ENCODE results near the gene LRRC74A. TPM values are rescaled to one million over a fixed set of nuclear protein-coding genes. Genes with fewer than 3 reads are reported as not detected.

The LRRC74A gene
- total and polyA plus RNA-seq, 4 experiments from 2014 or later: not detected

GRCh38 chr14:76784881-76785280, 41.3 kb upstream of the LRRC74A start:
- peak; percentile 20 to 68 (median 58) for DNase-seq
- no peaks in the 10 kb centered on the region for H3K27me3 Mint-ChIP-seq
- H3K4me1 Mint-ChIP-seq: peaks cover 13 to 24% (median 14%) of the 10 kb centered on the region in 4 donors
- ChIA-PET POLR2A (ENCODE audit: partially characterized antibody) (interaction anchor here (1.0 to 3.1 kb wide), 4 partner anchors 17 to 75 kb away, joined by 3 to 14 read pairs (median 4); partner anchors contain the start of genes ANGEL1 and VASH1), CTCF (ENCODE audit: partially characterized antibody) (interaction anchor here (0.8 to 10.5 kb wide), 20 partner anchors 12 to 284 kb away, joined by 3 to 209 read pairs (median 5); partner anchors contain the start of genes ANGEL1 and VASH1)
- H3K36me3 ChIP-seq (ENCODE audit: insufficient read depth, low read length): peaks cover 23% of the 10 kb centered on the region
- H3K9me3 ChIP-seq (ENCODE audit: control insufficient read depth in 1 of 2, low read length in 2 of 2): no peaks in the 10 kb centered on the region
- H3K27me3 ChIP-seq (ENCODE audit: insufficient read depth, low read length): no peaks in the 10 kb centered on the region
- intact Hi-C loops (cut with micrococcal nuclease): loop anchor here (1.0 to 2.0 kb wide), 2 partner anchors 26 to 75 kb away; no protein-coding TSS in a partner anchor
- H3K27ac ChIP-seq (ENCODE audit: low read depth, low read length): no peak overlapping the region
- no peak overlapping the region for H3K4me3 ChIP-seq (ENCODE audit: low read length in 2 of 2)
- peaks cover 24 to 52% of the 10 kb centered on the region in 2 donors for H3K36me3 Mint-ChIP-seq
- no peaks in the 10 kb centered on the region for H3K9me3 Mint-ChIP-seq
- no peak overlapping the region for H3K4me3 Mint-ChIP-seq
- H3K27ac Mint-ChIP-seq: peak overlapping the region; percentile 0 to 95 (median 44)
- H3K4me1 ChIP-seq (ENCODE audit: insufficient read depth, low read length): peaks cover 25% of the 10 kb centered on the region

- Histone ChIP-seq H3K4me1 (ENCODE audit: insufficient read depth, low read length) (peaks cover 20% of the 10 kb centered on the region), H3K27ac (ENCODE audit: low read depth, low read length) (no peak overlapping the region), H3K9me3 (ENCODE audit: control insufficient read depth in 1 of 2, low read length in 2 of 2) (no peaks in the 10 kb centered on the region), H3K27me3 (ENCODE audit: insufficient read depth, low read length) (no peaks in the 10 kb centered on the region), H3K4me3 (ENCODE audit: low read length in 2 of 2) (no peak overlapping the region), H3K36me3 (ENCODE audit: insufficient read depth, low read length) (peaks cover 36% of the 10 kb centered on the region)
- Mint-ChIP-seq H3K9me3 (no peaks in the 10 kb centered on the region), H3K27ac (peak overlapping the region in 1 of 7 donors; percentile 81), H3K4me1 (peaks cover 13 to 16% (median 14%) of the 10 kb centered on the region in 4 donors), H3K27me3 (no peaks in the 10 kb centered on the region), H3K4me3 (no peak overlapping the region), H3K36me3 (peaks cover 28 to 67% of the 10 kb centered on the region in 2 donors)
- intact Hi-C loops (cut with micrococcal nuclease): no loop called here
- ChIA-PET POLR2A (ENCODE audit: partially characterized antibody) (no interaction called here), CTCF (ENCODE audit: partially characterized antibody) (interaction anchor here (1.4 to 10.5 kb wide), 2 partner anchors 10 to 78 kb away, joined by 4 to 209 read pairs; no protein-coding TSS in a partner anchor)
- no peak for DNase-seq
Measured at GRCh38 chr14:76786601-76787000, 39.6 kb upstream of the LRRC74A start.

- POLR2A ChIA-PET (ENCODE audit: partially characterized antibody): no interaction called here
- peaks cover 0 to 2% (median 0%) of the 10 kb centered on the region in 8 donors for H3K9me3 Mint-ChIP-seq
Measured at GRCh38 chr14:76792422-76792821, 33.8 kb upstream of the LRRC74A start.

DNA sequence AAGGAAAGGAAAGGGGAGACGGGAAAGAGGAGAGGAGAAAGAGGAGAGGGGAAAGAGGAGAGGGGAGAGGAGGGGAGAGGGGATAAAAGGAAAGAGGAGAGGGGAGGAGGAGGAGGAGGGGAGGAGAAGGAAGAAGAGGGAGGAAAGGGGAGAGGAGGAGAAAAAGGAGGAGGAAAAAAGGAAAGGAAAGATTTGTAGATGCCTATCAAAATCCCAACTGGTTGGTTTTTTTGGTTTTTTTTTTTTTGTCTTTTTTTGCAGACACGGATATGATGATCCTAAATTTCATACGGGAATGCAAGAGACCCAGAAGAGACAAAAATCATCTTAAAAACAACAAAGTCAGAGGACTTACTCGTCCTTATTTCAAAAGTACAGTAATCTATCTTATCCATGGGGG, 32.9 kb upstream of the LRRC74A start:
- POLR2A ChIA-PET (ENCODE audit: partially characterized antibody): no interaction called here
- DNase-seq: no peak
- peaks cover 0 to 2% (median 0%) of the 10 kb centered on the region in 8 donors for H3K9me3 Mint-ChIP-seq
- peaks cover 0 to 5% (median 0%) of the 10 kb centered on the region in 4 donors for H3K4me1 Mint-ChIP-seq
- no peaks in the 10 kb centered on the region for H3K27me3 Mint-ChIP-seq
- H3K27ac Mint-ChIP-seq: no peak overlapping the region
- Histone ChIP-seq H3K27me3 (ENCODE audit: insufficient read depth, low read length) (no peaks in the 10 kb centered on the region), H3K27ac (ENCODE audit: low read depth, low read length) (no peak overlapping the region), H3K4me3 (ENCODE audit: low read length in 2 of 2) (no peak overlapping the region), H3K9me3 (ENCODE audit: control insufficient read depth in 1 of 2, low read length in 2 of 2) (no peaks in the 10 kb centered on the region), H3K36me3 (ENCODE audit: insufficient read depth, low read length) (peaks cover 25% of the 10 kb centered on the region), H3K4me1 (ENCODE audit: insufficient read depth, low read length) (no peaks in the 10 kb centered on the region)
- no peak overlapping the region for H3K4me3 Mint-ChIP-seq
- peaks cover 56 to 66% of the 10 kb centered on the region in 2 donors for H3K36me3 Mint-ChIP-seq
- intact Hi-C loops (cut with micrococcal nuclease): no loop called here
- CTCF ChIA-PET (ENCODE audit: partially characterized antibody): no interaction called here

More at GRCh38 chr14:76792422-76792821, 33.8 kb upstream of the LRRC74A start:
- peaks cover 31% of the 10 kb centered on the region for H3K36me3 ChIP-seq (ENCODE audit: insufficient read depth, low read length)
- no peak overlapping the region for H3K4me3 ChIP-seq (ENCODE audit: low read length in 2 of 2)
- Mint-ChIP-seq H3K4me1 (peaks cover 0 to 5% (median 0%) of the 10 kb centered on the region in 4 donors), H3K36me3 (peaks cover 54 to 67% of the 10 kb centered on the region in 2 donors), H3K27ac (no peak overlapping the region), H3K27me3 (no peaks in the 10 kb centered on the region), H3K4me3 (no peak overlapping the region)
- H3K9me3 ChIP-seq (ENCODE audit: control insufficient read depth in 1 of 2, low read length in 2 of 2): no peaks in the 10 kb centered on the region
- H3K27ac ChIP-seq (ENCODE audit: low read depth, low read length): no peak overlapping the region
- intact Hi-C loops (cut with micrococcal nuclease): no loop called here
- CTCF ChIA-PET (ENCODE audit: partially characterized antibody): no interaction called here
- no peaks in the 10 kb centered on the region for H3K4me1 ChIP-seq (ENCODE audit: insufficient read depth, low read length)
- H3K27me3 ChIP-seq (ENCODE audit: insufficient read depth, low read length): no peaks in the 10 kb centered on the region
- DNase-seq: no peak

DNA sequence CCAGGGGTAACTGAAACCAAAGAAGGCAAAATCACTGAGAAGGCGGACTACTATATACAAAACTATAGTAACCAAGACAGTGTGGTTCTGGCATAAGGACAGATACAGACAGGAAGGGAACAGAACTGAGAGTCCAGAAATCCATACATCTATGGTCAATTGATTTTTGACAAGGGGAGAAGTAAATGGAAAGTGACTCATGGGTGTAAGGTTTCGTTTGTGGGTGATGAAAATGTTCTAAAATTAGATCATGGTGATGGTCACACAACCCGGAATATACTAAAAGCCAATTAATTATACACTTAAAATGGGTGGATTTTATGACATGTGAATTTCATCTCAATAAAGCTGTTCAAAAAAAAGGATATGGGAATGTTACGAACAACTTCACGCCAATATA, 32.3 kb upstream of the LRRC74A start:
- Histone ChIP-seq H3K9me3 (ENCODE audit: control insufficient read depth in 1 of 2, low read length in 2 of 2) (no peaks in the 10 kb centered on the region), H3K27me3 (ENCODE audit: insufficient read depth, low read length) (no peaks in the 10 kb centered on the region), H3K4me1 (ENCODE audit: insufficient read depth, low read length) (no peaks in the 10 kb centered on the region), H3K36me3 (ENCODE audit: insufficient read depth, low read length) (peaks cover 19% of the 10 kb centered on the region), H3K4me3 (ENCODE audit: low read length in 2 of 2) (no peak overlapping the region), H3K27ac (ENCODE audit: low read depth, low read length) (no peak overlapping the region)
- intact Hi-C loops (cut with micrococcal nuclease): no loop called here
- ChIA-PET CTCF (ENCODE audit: partially characterized antibody) (no interaction called here), POLR2A (ENCODE audit: partially characterized antibody) (no interaction called here)
- H3K9me3 Mint-ChIP-seq: peaks cover 0 to 2% (median 0%) of the 10 kb centered on the region in 8 donors
- H3K4me3 Mint-ChIP-seq: no peak overlapping the region
- H3K36me3 Mint-ChIP-seq: peaks cover 54 to 63% of the 10 kb centered on the region in 2 donors
- peaks cover 0 to 6% (median 0%) of the 10 kb centered on the region in 4 donors for H3K4me1 Mint-ChIP-seq
- no peaks in the 10 kb centered on the region for H3K27me3 Mint-ChIP-seq
- H3K27ac Mint-ChIP-seq: no peak overlapping the region
- DNase-seq: no peak

- H3K4me3 ChIP-seq (ENCODE audit: low read length in 2 of 2): no peak overlapping the region
- H3K27me3 ChIP-seq (ENCODE audit: insufficient read depth, low read length): no peaks in the 10 kb centered on the region
- CTCF ChIA-PET (ENCODE audit: partially characterized antibody): interaction anchor here (0.9 to 3.6 kb wide), 5 partner anchors 19 to 262 kb away, joined by 3 to 23 read pairs (median 5); no protein-coding TSS in a partner anchor
- Mint-ChIP-seq H3K36me3 (peaks cover 56 to 67% of the 10 kb centered on the region in 2 donors), H3K4me1 (peaks cover 12 to 20% (median 17%) of the 10 kb centered on the region in 4 donors), H3K4me3 (no peak overlapping the region), H3K9me3 (no peaks in the 10 kb centered on the region), H3K27ac (peak overlapping the region in 1 of 7 donors; percentile 4), H3K27me3 (no peaks in the 10 kb centered on the region)
- DNase-seq: no peak
- intact Hi-C loops (cut with micrococcal nuclease): no loop called here
- H3K9me3 ChIP-seq (ENCODE audit: control insufficient read depth in 1 of 2, low read length in 2 of 2): no peaks in the 10 kb centered on the region
- POLR2A ChIA-PET (ENCODE audit: partially characterized antibody): no interaction called here
- H3K27ac ChIP-seq (ENCODE audit: low read depth, low read length): no peak overlapping the region
- peaks cover 11% of the 10 kb centered on the region for H3K4me1 ChIP-seq (ENCODE audit: insufficient read depth, low read length)
- peaks cover 55% of the 10 kb centered on the region for H3K36me3 ChIP-seq (ENCODE audit: insufficient read depth, low read length)
Measured at GRCh38 chr14:76806446-76806845, 19.8 kb upstream of the LRRC74A start.

- H3K36me3 ChIP-seq (ENCODE audit: insufficient read depth, low read length): peaks cover 46% of the 10 kb centered on the region
- H3K9me3 ChIP-seq (ENCODE audit: control insufficient read depth in 1 of 2, low read length in 2 of 2): no peaks in the 10 kb centered on the region
- intact Hi-C loops (cut with micrococcal nuclease): no loop called here
- H3K27me3 ChIP-seq (ENCODE audit: insufficient read depth, low read length): no peaks in the 10 kb centered on the region
- Mint-ChIP-seq H3K9me3 (no peaks in the 10 kb centered on the region), H3K36me3 (peaks cover 45 to 61% of the 10 kb centered on the region in 2 donors), H3K4me1 (peaks cover 18 to 33% (median 27%) of the 10 kb centered on the region in 4 donors), H3K27me3 (peaks cover 0 to 2% of the 10 kb centered on the region in 2 donors), H3K27ac (peak overlapping the region in 2 of 7 donors; percentile 38 to 57), H3K4me3 (no peak overlapping the region)
- H3K27ac ChIP-seq (ENCODE audit: low read depth, low read length): no peak overlapping the region
- peaks cover 20% of the 10 kb centered on the region for H3K4me1 ChIP-seq (ENCODE audit: insufficient read depth, low read length)
- ChIA-PET POLR2A (ENCODE audit: partially characterized antibody) (no interaction called here), CTCF (ENCODE audit: partially characterized antibody) (interaction anchor here (0.6 to 6.7 kb wide), 3 partner anchors 23 to 303 kb away, joined by 3 to 74 read pairs (median 4); no protein-coding TSS in a partner anchor)
- DNase-seq: no peak
- no peak overlapping the region for H3K4me3 ChIP-seq (ENCODE audit: low read length in 2 of 2)
Measured at GRCh38 chr14:76808011-76808410, 18.2 kb upstream of the LRRC74A start.
